ENCODE measurements around the gene RASSF4. TPM values are rescaled to one million over a fixed set of nuclear protein-coding genes. Genes with fewer than 3 reads are reported as not detected.

RASSF4 gene
- total RNA-seq, 4 donors from 2014 or later = 27.6 to 41.5 (median 32.7) TPM

DNA sequence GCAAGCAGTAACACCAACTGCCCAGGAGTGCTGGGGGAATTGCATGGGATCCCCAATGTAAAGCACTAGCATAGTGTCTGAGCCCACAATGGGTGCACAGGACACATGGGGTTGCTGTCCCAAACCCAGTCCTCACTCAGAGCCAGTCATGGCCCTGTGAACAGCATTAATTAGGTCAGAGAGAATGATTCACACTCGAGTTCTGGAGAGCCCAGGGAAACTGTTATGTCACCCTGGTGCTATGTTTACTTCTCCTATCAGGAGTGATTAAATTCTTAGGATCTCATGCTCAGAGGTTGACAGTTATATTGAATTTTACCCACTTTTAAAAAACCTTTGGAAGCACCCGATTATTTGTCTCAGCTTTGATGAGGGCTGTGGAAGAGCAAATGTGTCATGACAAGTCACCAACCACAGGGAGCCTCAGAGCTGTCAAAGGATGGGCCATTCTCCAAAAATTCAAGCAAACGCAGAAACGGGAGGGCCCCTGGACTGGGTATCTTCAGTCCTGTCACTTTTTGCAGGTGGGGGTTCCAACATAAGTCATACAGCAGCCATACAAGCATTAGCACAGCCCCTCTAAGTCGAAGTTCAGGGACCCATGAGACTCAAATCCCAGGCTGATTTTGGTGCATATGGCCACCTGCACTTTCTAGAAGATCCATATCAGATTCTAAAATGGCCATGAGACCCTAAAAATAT, 1.3 kb upstream of the RASSF4 start:
- Histone ChIP-seq H3K27me3 (no peaks in the 10 kb centered on the region), H3K4me3 (peak overlapping the region; percentile 72 to 83 (median 72)), H3K9me3 (no peaks in the 10 kb centered on the region), H3K36me3 (peaks cover 0 to 20% (median 4%) of the 10 kb centered on the region in 4 donors), H3K4me1 (peaks cover 50 to 64% (median 55%) of the 10 kb centered on the region in 4 donors), H3K27ac (replicated peaks in 1 of 4) (peak overlapping the region; percentile 87 to 93 (median 90))
- WGBS = 43% methylated on average over 5 of the region's 5 CpGs
- TF ChIP-seq EP300 (IDR thresholded peaks at IDR 0.05) (no peak), POLR2AphosphoS5 (IDR thresholded peaks at IDR 0.05) (peak; percentile 18 to 48), POLR2A (IDR thresholded peaks at IDR 0.05; ENCODE audit: low read depth) (no peak)
- TF ChIP-seq, protein P1, sequence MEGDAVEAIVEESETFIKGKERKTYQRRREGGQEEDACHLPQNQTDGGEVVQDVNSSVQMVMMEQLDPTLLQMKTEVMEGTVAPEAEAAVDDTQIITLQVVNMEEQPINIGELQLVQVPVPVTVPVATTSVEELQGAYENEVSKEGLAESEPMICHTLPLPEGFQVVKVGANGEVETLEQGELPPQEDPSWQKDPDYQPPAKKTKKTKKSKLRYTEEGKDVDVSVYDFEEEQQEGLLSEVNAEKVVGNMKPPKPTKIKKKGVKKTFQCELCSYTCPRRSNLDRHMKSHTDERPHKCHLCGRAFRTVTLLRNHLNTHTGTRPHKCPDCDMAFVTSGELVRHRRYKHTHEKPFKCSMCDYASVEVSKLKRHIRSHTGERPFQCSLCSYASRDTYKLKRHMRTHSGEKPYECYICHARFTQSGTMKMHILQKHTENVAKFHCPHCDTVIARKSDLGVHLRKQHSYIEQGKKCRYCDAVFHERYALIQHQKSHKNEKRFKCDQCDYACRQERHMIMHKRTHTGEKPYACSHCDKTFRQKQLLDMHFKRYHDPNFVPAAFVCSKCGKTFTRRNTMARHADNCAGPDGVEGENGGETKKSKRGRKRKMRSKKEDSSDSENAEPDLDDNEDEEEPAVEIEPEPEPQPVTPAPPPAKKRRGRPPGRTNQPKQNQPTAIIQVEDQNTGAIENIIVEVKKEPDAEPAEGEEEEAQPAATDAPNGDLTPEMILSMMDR (IDR thresholded peaks at IDR 0.05) = no peak
- intact Hi-C loops (cut with DNase I) = no loop called here
- DNase-seq (ENCODE audit: extremely low spot score) = no peak

DNA sequence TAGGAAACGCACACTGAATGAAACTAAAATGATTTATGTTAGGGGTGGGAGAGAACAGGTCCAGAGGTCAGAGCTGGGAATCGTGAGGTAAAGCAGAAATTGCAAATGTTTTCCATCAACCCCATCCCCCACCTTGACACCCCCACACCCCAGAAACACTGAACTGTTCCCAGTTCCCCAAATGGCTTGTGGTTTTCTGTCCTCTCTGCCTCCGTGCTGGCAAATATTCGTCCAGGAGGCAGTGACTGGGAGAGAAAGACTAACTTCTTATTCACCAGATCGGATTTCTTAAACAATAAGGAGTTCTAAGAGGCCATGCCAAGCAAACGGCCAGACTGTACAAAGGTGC, 730 bp upstream of the RASSF4 start:
- peaks cover 0 to 14% (median 4%) of the 10 kb centered on the region in 4 donors for H3K36me3 ChIP-seq
- intact Hi-C loops (cut with DNase I) = no loop called here
- DNase-seq (ENCODE audit: extremely low spot score) = no peak
- H3K27ac ChIP-seq (replicated peaks in 1 of 4) = peak overlapping the region; percentile 87 to 93 (median 90)
- WGBS = 2% methylated on average over 6 of the region's 6 CpGs
- H3K4me3 ChIP-seq = peak overlapping the region; percentile 72 to 83 (median 72)
- no peaks in the 10 kb centered on the region for H3K27me3 ChIP-seq
- TF ChIP-seq POLR2AphosphoS5 (IDR thresholded peaks at IDR 0.05) = no peak
- no peak for TF ChIP-seq EP300 (IDR thresholded peaks at IDR 0.05)
- TF ChIP-seq, protein P1 (IDR thresholded peaks at IDR 0.05) = no peak
- no peak for TF ChIP-seq POLR2A (IDR thresholded peaks at IDR 0.05; ENCODE audit: low read depth)
- no peaks in the 10 kb centered on the region for H3K9me3 ChIP-seq
- peaks cover 50 to 67% (median 60%) of the 10 kb centered on the region in 4 donors for H3K4me1 ChIP-seq

DNA sequence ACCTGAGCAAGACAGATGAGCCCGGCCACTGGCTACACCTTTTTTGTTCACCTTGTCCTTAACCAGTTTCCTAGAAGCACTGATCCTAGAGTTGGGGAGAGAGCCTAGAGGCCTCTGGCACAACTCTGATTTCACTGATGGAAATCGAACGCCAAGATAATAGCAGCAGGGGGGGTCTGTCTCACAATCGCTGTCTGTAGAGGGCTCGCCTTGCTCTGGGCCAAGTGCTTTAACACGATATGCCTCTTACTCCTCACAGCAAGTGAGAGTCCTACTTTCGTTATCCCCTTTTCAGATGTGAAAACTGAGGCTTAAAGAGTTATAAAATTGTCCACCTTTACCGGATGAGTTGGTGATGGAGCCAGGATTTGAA, 472 bp downstream of the RASSF4 start:
- Histone ChIP-seq H3K36me3 (peaks cover 0 to 13% (median 4%) of the 10 kb centered on the region in 4 donors), H3K4me3 (peak overlapping the region; percentile 72 to 83 (median 72)), H3K9me3 (no peaks in the 10 kb centered on the region), H3K4me1 (peaks cover 52 to 75% (median 72%) of the 10 kb centered on the region in 4 donors), H3K27ac (replicated peaks in 1 of 4) (peak overlapping the region; percentile 87 to 93 (median 90)), H3K27me3 (no peaks in the 10 kb centered on the region)
- intact Hi-C loops (cut with DNase I) = no loop called here
- TF ChIP-seq, protein P1 (IDR thresholded peaks at IDR 0.05) = no peak
- TF ChIP-seq POLR2AphosphoS5 (IDR thresholded peaks at IDR 0.05) (no peak), EP300 (IDR thresholded peaks at IDR 0.05) (no peak), POLR2A (IDR thresholded peaks at IDR 0.05; ENCODE audit: low read depth) (no peak)
- WGBS = 38% methylated on average over 8 of the region's 8 CpGs
- DNase-seq (ENCODE audit: extremely low spot score) = no peak

DNA sequence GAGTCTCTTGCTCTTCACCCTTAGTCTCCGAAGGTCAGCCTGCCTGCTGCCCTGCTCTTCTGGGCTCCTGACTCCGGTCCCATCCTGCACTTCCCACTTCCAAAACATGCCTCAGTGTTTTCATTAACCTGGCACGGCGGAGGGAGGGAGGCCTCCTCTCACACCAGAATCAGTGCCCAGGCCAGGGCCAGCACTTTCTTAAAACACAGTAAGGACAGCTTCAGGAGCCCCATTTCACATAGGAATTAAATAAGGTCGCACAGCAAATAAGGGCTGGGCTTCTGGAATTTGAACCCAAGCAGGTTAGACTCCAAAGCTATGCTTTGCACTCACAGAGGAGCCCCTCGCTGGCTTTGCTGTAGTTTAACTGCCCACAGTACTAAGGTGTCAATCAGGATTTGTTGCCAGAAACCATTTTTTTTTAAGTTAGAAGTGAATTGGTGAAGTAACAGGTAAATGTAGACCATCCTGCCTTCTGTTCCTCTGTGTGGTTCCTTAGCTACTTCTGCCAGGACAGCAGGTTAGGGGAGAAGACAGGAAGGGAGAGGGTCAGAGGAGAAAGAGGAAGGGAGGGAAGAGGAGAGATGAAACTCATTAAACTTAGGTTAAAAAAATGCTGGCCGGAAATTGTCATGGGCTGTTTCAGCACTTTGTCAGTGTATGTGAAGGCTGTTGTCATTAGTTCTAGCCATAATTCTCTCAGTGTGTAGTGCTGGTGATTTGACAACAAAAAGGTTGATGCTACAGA, 1.1 kb downstream of the RASSF4 start:
- DNase-seq (ENCODE audit: extremely low spot score) = no peak
- Histone ChIP-seq H3K4me1 (peaks cover 54 to 81% (median 78%) of the 10 kb centered on the region in 4 donors), H3K27me3 (no peaks in the 10 kb centered on the region), H3K9me3 (no peaks in the 10 kb centered on the region), H3K4me3 (peak overlapping the region; percentile 72 to 83 (median 72)), H3K27ac (replicated peaks in 1 of 4) (peak overlapping the region; percentile 87 to 93 (median 90)), H3K36me3 (peaks cover 0 to 9% (median 2%) of the 10 kb centered on the region in 4 donors)
- no peak for TF ChIP-seq POLR2A (IDR thresholded peaks at IDR 0.05; ENCODE audit: low read depth)
- TF ChIP-seq POLR2AphosphoS5 (IDR thresholded peaks at IDR 0.05) = no peak
- TF ChIP-seq EP300 (IDR thresholded peaks at IDR 0.05) = no peak
- TF ChIP-seq, protein P1 (IDR thresholded peaks at IDR 0.05) = no peak
- 66% methylated on average over 7 of the region's 7 CpGs for WGBS
- intact Hi-C loops (cut with DNase I) = no loop called here
